ENCODE results near the gene TPRG1. TPM values are rescaled to one million over a fixed set of nuclear protein-coding genes. Genes with fewer than 3 reads are reported as not detected.

Gene TPRG1
- total and polyA plus RNA-seq, 2 of the 8 experiments (the other 6 are each of a cell fraction or from before 2014, with no cell fraction given): 0.37 to 0.47 TPM

DNA sequence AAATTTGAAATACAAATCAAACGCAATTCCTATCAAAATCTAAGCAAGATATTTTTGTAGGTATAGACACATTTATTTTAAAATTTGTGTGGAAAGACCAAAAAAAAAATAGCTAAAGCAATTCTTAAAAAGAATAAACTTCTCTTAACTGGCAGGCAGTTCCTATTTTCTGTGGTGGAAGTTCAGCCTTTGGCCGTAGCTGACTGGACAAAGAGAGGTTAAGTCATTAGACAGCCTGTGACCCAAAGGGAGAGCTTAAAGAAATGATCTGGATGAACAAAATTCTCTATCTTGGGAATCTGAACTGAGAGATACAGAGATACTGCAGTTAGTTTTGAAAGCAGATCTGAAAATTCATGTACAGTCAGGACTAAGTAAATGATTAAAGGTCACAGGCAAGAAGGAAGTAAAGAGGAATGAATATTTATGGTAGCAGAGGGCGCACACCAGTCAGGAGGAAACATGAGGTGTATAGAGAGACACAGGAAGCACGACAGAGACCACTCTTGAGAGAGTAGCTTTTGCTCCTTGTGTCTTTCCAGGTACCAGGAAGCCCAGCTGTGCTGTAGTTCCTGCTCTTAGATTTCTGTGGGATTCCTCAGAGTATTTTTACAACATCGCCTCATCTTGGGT is 57.5 kb downstream of the TPRG1 start:
- H2BK120ac ChIP-seq (replicated peaks; ENCODE audit: low read depth, low read length): no peak overlapping the region
- no peak overlapping the region for H3K56ac ChIP-seq (replicated peaks; ENCODE audit: insufficient read length, low read depth, low read length)
- DNase-seq (ENCODE audit: low read depth in 1 of 2, low spot score in 2 of 2): no peak
- peak overlapping the region; percentile 14; the same call in 1 of the 2 replicates for H2AFZ ChIP-seq (ENCODE audit: low read length)
- H3K23ac ChIP-seq (ENCODE audit: insufficient read length): no peak overlapping the region
- no peak overlapping the region for H3K27ac ChIP-seq (ENCODE audit: low read depth, low read length)
- H3K14ac ChIP-seq (ENCODE audit: insufficient read length): no peak overlapping the region
- H3K4me1 ChIP-seq (replicated peaks in 1 of 4; ENCODE audit: control insufficient read depth in 3 of 4, insufficient read depth in 4 of 4, low read length in 3 of 4): peaks cover 0 to 3% (median 0%) of the 10 kb centered on the region in 4 experiments; a peak in 1 of 7 replicates
- H3K18ac ChIP-seq (ENCODE audit: extremely low read depth, low read length): no peak overlapping the region
- no peaks in the 10 kb centered on the region for H3K36me3 ChIP-seq (ENCODE audit: control insufficient read depth in 2 of 4, insufficient read depth in 4 of 4, low read length in 3 of 4)
- H2BK15ac ChIP-seq (ENCODE audit: low read length): no peak overlapping the region
- no peaks in the 10 kb centered on the region for H3K27me3 ChIP-seq (replicated peaks in 1 of 4; ENCODE audit: control insufficient read depth in 3 of 4, extremely low read depth in 1 of 4, insufficient read depth in 3 of 4, low read length in 3 of 4)
- ChIA-PET POLR2A (ENCODE audit: partially characterized antibody) (no interaction called here), CTCF (ENCODE audit: partially characterized antibody) (interaction anchor here (0.9 to 1.2 kb wide), 3 partner anchors 12 to 399 kb away, joined by 3 to 5 read pairs (median 3); no protein-coding TSS in a partner anchor)
- no peaks in the 10 kb centered on the region for H3K79me2 ChIP-seq (ENCODE audit: control insufficient read depth in 1 of 2, insufficient read depth in 2 of 2, low read length in 2 of 2)
- H3K4me3 ChIP-seq (ENCODE audit: extremely low read depth in 1 of 4, insufficient read depth in 2 of 4, low read depth in 3 of 4, low read length in 4 of 4): no peak overlapping the region
- H3K23me2 ChIP-seq (ENCODE audit: low read depth, low read length): no peaks in the 10 kb centered on the region
- no peak overlapping the region for H3K4me2 ChIP-seq (ENCODE audit: insufficient read depth in 1 of 2, low read depth in 2 of 2, low read length in 2 of 2)
- H3K4ac ChIP-seq (replicated peaks; ENCODE audit: insufficient read length, low read depth, low read length): no peak overlapping the region
- no peak overlapping the region for H3K9ac ChIP-seq (replicated peaks in 1 of 4; ENCODE audit: extremely low read depth in 1 of 4, low read depth in 3 of 4, low read length in 3 of 4)
- H2AK5ac ChIP-seq (ENCODE audit: low read depth, low read length): no peak overlapping the region
- H4K20me1 ChIP-seq (replicated peaks in 1 of 2; ENCODE audit: control insufficient read depth in 1 of 2, insufficient read depth in 2 of 2, low read length in 2 of 2): no peaks in the 10 kb centered on the region
- no peak overlapping the region for H4K5ac ChIP-seq (ENCODE audit: insufficient read length, low read depth, low read length)
- H3K9me3 ChIP-seq (ENCODE audit: insufficient read depth in 2 of 2, low read depth in 1 of 2, low read length in 1 of 2): no peaks in the 10 kb centered on the region
- H4K91ac ChIP-seq (replicated peaks; ENCODE audit: insufficient read length, low read length): no peak overlapping the region
- H2BK20ac ChIP-seq (ENCODE audit: low read length): no peak overlapping the region
- H4K8ac ChIP-seq (ENCODE audit: extremely low read depth, insufficient read depth, low read length): no peak overlapping the region
- no peak overlapping the region for H2BK5ac ChIP-seq (ENCODE audit: low read depth, low read length)
- FAIRE-seq: no peak
- no peak overlapping the region for H2BK12ac ChIP-seq (ENCODE audit: low read depth, low read length)
- 93% methylated on average over 5 of the region's 5 CpGs; no CpG with 5 or more reads in 1 of the 2 experiments for WGBS, 2 experiments (ENCODE audit: extremely low coverage in 1 of 2, insufficient coverage in 1 of 2, insufficient read length in 1 of 2, insufficient replicate concordance in 2 of 2, low coverage in 1 of 2, low lambda C conversion rate in 2 of 2, missing lambda C conversion rate in 1 of 2)
- H3K79me1 ChIP-seq (ENCODE audit: low read depth, low read length): no peaks in the 10 kb centered on the region
- TF ChIP-seq RBBP5 (IDR thresholded peaks at IDR 0.05; ENCODE audit: borderline replicate concordance, low read depth, low read length) (no peak), TAF7 (optimal IDR thresholded peaks at IDR 0.05; ENCODE audit: borderline replicate concordance, low read depth, low read length) (no peak), NANOG (IDR thresholded peaks at IDR 0.05; ENCODE audit: insufficient read depth, low read depth, low read length, poor library complexity, severe bottlenecking) (no peak), JUND (IDR thresholded peaks at IDR 0.05; ENCODE audit: low read length) (no peak), JUN (IDR thresholded peaks at IDR 0.05; ENCODE audit: low read depth, low read length) (no peak), TAF1 (IDR thresholded peaks at IDR 0.05; ENCODE audit: low read depth, low read length) (no peak)

All from H1 (cell line).